IMR-90 (cell line): ENCODE measurements around the gene ABI3. TPM values are rescaled to one million over a fixed set of nuclear protein-coding genes. Genes with fewer than 3 reads are reported as not detected.

ENCODE experiments used
- ATAC-seq: fragments of 200-7000 bp; cut with Tn5 transposase; 2 replicates; pipeline ENCODE4 v1.9.1; 2020; ENCODE audit warnings: low read depth, mild to moderate bottlenecking, moderate library complexity
- BruUV-seq: library from RNA; stranded (reverse); fragments of 400-500 nt; replicated peaks from 2 replicates; lab custom pipeline; 2021; lab: Mats Ljungman, UMichigan
- CTCF ChIA-PET: fragments of 300-600 bp; formaldehyde crosslinking; extraction: SDS; loops from one replicate; lab custom pipeline; 2021; ENCODE audit warnings: antibody characterized with exemption; lab: Yijun Ruan, JAX
- POLR2A ChIA-PET: fragments of 300-600 bp; sonication (Branson Sonifier 250); formaldehyde crosslinking; loops from one replicate; lab custom pipeline; 2022; ENCODE audit warnings: antibody characterized with exemption; ENCODE audit not compliant: unreplicated experiment; lab: Charles Lee
- DNase-seq: peaks from one replicate; pipeline ENCODE4 v3.0.0; 2013
- H2AFZ ChIP-seq: replicated peaks from 2 replicates; pipeline ENCODE3; 2013; ENCODE audit warnings: low read length, mild to moderate bottlenecking; ENCODE audit not compliant: poor library complexity
- H2AK5ac ChIP-seq: 2 replicates; pipeline ENCODE4 v1.6.1; 2013; ENCODE audit warnings: low read depth, low read length, inconsistent platforms
- H2AK9ac ChIP-seq: replicated peaks from 2 replicates; pipeline ENCODE3; 2013; ENCODE audit warnings: mild to moderate bottlenecking, low read depth, low read length, moderate library complexity; ENCODE audit not compliant: poor library complexity
- H2BK120ac ChIP-seq: 2 replicates; pipeline ENCODE4 v1.6.1; 2013; ENCODE audit warnings: low read depth, low read length, inconsistent platforms
- H2BK15ac ChIP-seq: 3 replicates; pipeline ENCODE4 v1.6.1; 2013; ENCODE audit warnings: low read depth, low read length, inconsistent platforms
- H2BK20ac ChIP-seq: 2 replicates; pipeline ENCODE4 v1.6.1; 2013; ENCODE audit warnings: low read depth, mild to moderate bottlenecking, inconsistent platforms, low read length, moderate library complexity
- H2BK5ac ChIP-seq: 2 replicates; pipeline ENCODE4 v1.6.1; 2013; ENCODE audit warnings: mild to moderate bottlenecking, low read depth, low read length, inconsistent platforms; ENCODE audit not compliant: poor library complexity, severe bottlenecking
- H3K14ac ChIP-seq: replicated peaks from 2 replicates; pipeline ENCODE4 v1.6.1; 2013; ENCODE audit warnings: low read depth, low read length, inconsistent platforms
- H3K18ac ChIP-seq: 2 replicates; pipeline ENCODE4 v1.6.1; 2013; ENCODE audit warnings: low read depth, low read length, control low read depth
- H3K23ac ChIP-seq: 2 replicates; pipeline ENCODE4 v1.6.1; 2013; ENCODE audit warnings: low read depth, low read length, inconsistent platforms
- H3K27ac ChIP-seq: 2 replicates; pipeline ENCODE4 v1.5.1; 2013; ENCODE audit warnings: mild to moderate bottlenecking, control low read depth, low read length; ENCODE audit not compliant: insufficient read depth
- H3K27me3 ChIP-seq: 2 replicates; pipeline ENCODE4 v1.6.1; 2013; ENCODE audit warnings: low read length; ENCODE audit not compliant: control insufficient read depth, insufficient read depth
- H3K36me3 ChIP-seq: 2 replicates; pipeline ENCODE4 v1.6.1; 2013; ENCODE audit warnings: low read length, mixed read lengths; ENCODE audit not compliant: control insufficient read depth, insufficient read depth
- H3K4ac ChIP-seq: 2 replicates; pipeline ENCODE4 v1.6.1; 2013; ENCODE audit warnings: low read depth, low read length, inconsistent platforms
- H3K4me1 ChIP-seq: 2 replicates; pipeline ENCODE4 v1.6.1; 2013; ENCODE audit warnings: low read length, mixed read lengths; ENCODE audit not compliant: control insufficient read depth, insufficient read depth
- H3K4me2 ChIP-seq: 2 replicates; pipeline ENCODE4 v1.6.1; 2013; ENCODE audit warnings: low read depth, mild to moderate bottlenecking, control low read depth, low read length, moderate library complexity
- H3K4me3 ChIP-seq: 2 replicates; pipeline ENCODE4 v1.5.1; 2013; ENCODE audit warnings: low read depth, mild to moderate bottlenecking, control low read depth, low read length, moderate library complexity; ENCODE audit not compliant: insufficient read depth
- H3K56ac ChIP-seq: 2 replicates; pipeline ENCODE4 v1.6.1; 2013; ENCODE audit warnings: low read length, inconsistent platforms; ENCODE audit not compliant: insufficient read depth; ENCODE audit errors: extremely low read depth
- H3K79me1 ChIP-seq, 2 experiments: 2 replicates each; pipeline ENCODE4 v1.6.1; 2013; ENCODE audit warnings: low read length in 2 of 2, inconsistent platforms in 1 of 2, low read depth in 1 of 2
- H3K9ac ChIP-seq: 2 replicates; pipeline ENCODE4 v1.6.1; 2013; ENCODE audit warnings: low read depth, low read length, control low read depth
- H3K9me1 ChIP-seq: 2 replicates; pipeline ENCODE4 v1.6.1; 2013; ENCODE audit warnings: low read length, inconsistent platforms; ENCODE audit not compliant: insufficient read depth
- H3K9me3 ChIP-seq: 2 replicates; pipeline ENCODE4 v1.6.1; 2013; ENCODE audit warnings: low read length; ENCODE audit not compliant: control insufficient read depth, insufficient read depth
- H4K20me1 ChIP-seq: 2 replicates; pipeline ENCODE4 v1.6.1; 2013; ENCODE audit warnings: low read length, inconsistent platforms; ENCODE audit not compliant: insufficient read depth
- H4K5ac ChIP-seq: 2 replicates; pipeline ENCODE4 v1.6.1; 2013; ENCODE audit warnings: mild to moderate bottlenecking, low read depth, low read length, control low read depth
- H4K8ac ChIP-seq, 2 experiments: 2 replicates each; pipeline ENCODE4 v1.6.1; 2013; ENCODE audit warnings: low read depth in 2 of 2, low read length in 2 of 2, control low read depth in 1 of 2, inconsistent platforms in 1 of 2
- H4K91ac ChIP-seq: 2 replicates; pipeline ENCODE4 v1.6.1; 2013; ENCODE audit warnings: low read depth, low read length, inconsistent platforms; ENCODE audit not compliant: insufficient read depth
- CEBPB ChIP-seq: IDR thresholded peaks from 2 replicates; pipeline ENCODE4 v1.6.1; 2012; ENCODE audit warnings: low read depth, low read length, improper control_type of control experiment
- CHD1 ChIP-seq: IDR thresholded peaks from 2 replicates; pipeline ENCODE4 v1.6.1; 2012; ENCODE audit warnings: low read depth, low read length, improper control_type of control experiment
- CTCF ChIP-seq: conservative IDR thresholded peaks from 2 replicates; pipeline ENCODE4 v1.5.1; 2012; ENCODE audit warnings: mild to moderate bottlenecking, low read depth, low read length, improper control_type of control experiment
- MAFK ChIP-seq: IDR thresholded peaks from 2 replicates; pipeline ENCODE4 v1.6.1; 2012; ENCODE audit warnings: low read depth, low read length, improper control_type of control experiment
- MAZ ChIP-seq: IDR thresholded peaks from 2 replicates; pipeline ENCODE4 v1.6.1; 2012; ENCODE audit warnings: low read depth, mild to moderate bottlenecking, low read length, improper control_type of control experiment, moderate library complexity, borderline replicate concordance
- MXI1 ChIP-seq: IDR thresholded peaks from 2 replicates; pipeline ENCODE4 v1.6.1; 2012; ENCODE audit warnings: low read depth, mild to moderate bottlenecking, low read length, moderate library complexity, borderline replicate concordance
- NFE2L2 ChIP-seq: fragments of 150-350 bp; IDR thresholded peaks from 2 replicates; pipeline ENCODE4 v1.6.1; 2016; ENCODE audit warnings: low read depth, mild to moderate bottlenecking, low read length
- POLR2A ChIP-seq: IDR thresholded peaks from 2 replicates; pipeline ENCODE4 v1.6.1; 2012; ENCODE audit warnings: mild to moderate bottlenecking, low read depth, low read length
- RAD21 ChIP-seq: IDR thresholded peaks from 2 replicates; pipeline ENCODE4 v1.6.1; 2012; ENCODE audit warnings: low read length, improper control_type of control experiment
- RCOR1 ChIP-seq: IDR thresholded peaks from 2 replicates; pipeline ENCODE4 v1.6.1; 2012; ENCODE audit warnings: mild to moderate bottlenecking, low read length, improper control_type of control experiment; ENCODE audit not compliant: insufficient replicate concordance
- WGBS, 2 experiments: methylation state at CpG; one replicate each; pipeline versions ENCODE4 v1.1.5 to v1.1.7; 2013; ENCODE audit warnings: missing lambda C conversion rate in 2 of 2; ENCODE audit not compliant: insufficient read length in 1 of 2; ENCODE audit errors: extremely low coverage in 2 of 2; 5-methylcytosine and 5-hydroxymethylcytosine counted together
- dilution Hi-C: fragments of 300-500 bp; cut with HindIII; formaldehyde crosslinking; loops from one replicate; pipeline ENCODE4 v1.14.3; 2018; ENCODE audit warnings: low sequenced_read_pairs; ENCODE audit not compliant: unreplicated experiment
- in situ Hi-C: fragments of 300-500 bp; cut with MboI; formaldehyde crosslinking; loops from 3 replicates; pipeline ENCODE4 v1.14.3; 2019; ENCODE audit warnings: low sequenced_read_pairs, inconsistent platforms, mixed read lengths
- intact Hi-C: fragments of 100-400 bp; cut with micrococcal nuclease; formaldehyde crosslinking; loops from 2 replicates; pipeline ENCODE4 v1.10.0; 2022
- polyA plus RNA-seq, 3 experiments: library from polyadenylated mRNA; depleted of rRNA; stranded (reverse); fragments of >200 nt; gene quantifications; 2 replicates each; pipeline ENCODE4 v1.2.3, GENCODE V29; 2012; ENCODE audit warnings: low replicate concordance in 1 of 3
- total RNA-seq: library from RNA; depleted of rRNA; stranded (reverse); fragments of >200 nt; gene quantifications from 2 replicates; pipeline ENCODE4 v1.2.3, GENCODE V29; 2012

Gene ABI3
- total and polyA plus RNA-seq, 2 of the 4 experiments (the other 2 are of a cell fraction), result 1.1 to 1.2 TPM

DNA sequence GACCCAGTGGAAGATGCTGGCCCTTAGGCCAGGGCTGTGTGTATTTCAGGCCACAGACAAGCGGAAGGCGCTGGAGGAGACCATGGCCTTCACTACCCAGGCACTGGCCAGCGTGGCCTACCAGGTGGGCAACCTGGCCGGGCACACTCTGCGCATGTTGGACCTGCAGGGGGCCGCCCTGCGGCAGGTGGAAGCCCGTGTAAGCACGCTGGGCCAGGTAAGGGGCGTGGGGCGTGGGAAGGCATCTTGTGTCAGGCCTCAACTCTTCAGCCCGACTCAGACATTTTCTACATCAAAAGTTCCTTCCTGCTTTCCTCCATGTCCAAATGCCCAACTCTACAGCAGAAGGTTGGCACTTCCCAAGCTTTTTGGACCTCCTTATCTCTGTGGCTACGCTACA, 6.0 kb downstream of the ABI3 start:
- Histone ChIP-seq H2BK5ac (no peak overlapping the region), H3K9me1 (no peaks in the 10 kb centered on the region), H2AFZ (no peak overlapping the region), H4K8ac (no peak overlapping the region), H3K4ac (no peak overlapping the region), H4K91ac (no peak overlapping the region), H2AK9ac (no peak overlapping the region), H3K79me1 (no peaks in the 10 kb centered on the region), H2AK5ac (no peak overlapping the region), H3K4me1 (no peaks in the 10 kb centered on the region), H3K9me3 (no peaks in the 10 kb centered on the region), H4K20me1 (no peaks in the 10 kb centered on the region), H3K18ac (no peak overlapping the region), H3K4me3 (no peak overlapping the region), H3K4me2 (no peak overlapping the region), H3K9ac (no peak overlapping the region), H3K36me3 (no peaks in the 10 kb centered on the region), H3K23ac (no peak overlapping the region), H2BK120ac (no peak overlapping the region), H2BK15ac (no peak overlapping the region), H3K56ac (no peak overlapping the region), H3K27me3 (peaks cover 3% of the 10 kb centered on the region), H2BK20ac (no peak overlapping the region), H3K14ac (no peak overlapping the region), H4K5ac (no peak overlapping the region), H3K27ac (no peak overlapping the region)
- CTCF ChIA-PET, result no interaction called here
- in situ Hi-C loops, result no loop called here
- DNase-seq (no peak), ATAC-seq (no peak)
- POLR2A ChIA-PET, result no interaction called here
- no TSS peak for BruUV-seq
- TF ChIP-seq MAZ (no peak), RCOR1 (no peak), POLR2A (no peak), CTCF (no peak), CHD1 (no peak), CEBPB (no peak), NFE2L2 (no peak), RAD21 (no peak), MXI1 (no peak), MAFK (no peak)
- dilution Hi-C loops, result no loop called here
- intact Hi-C loops, result no loop called here
- WGBS, 2 experiments, result 86% methylated on average over 9 of the region's 13 CpGs; no CpG with 5 or more reads in 1 of the 2 experiments
